ENCODE results near the gene ZKSCAN7. TPM values are rescaled to one million over a fixed set of nuclear protein-coding genes. Genes with fewer than 3 reads are reported as not detected.

ZKSCAN7 gene
- total RNA-seq, 1 donor from 2014 or later = 7.4 TPM

GRCh38 chr3:44584646-44585501 lies 29.9 kb downstream of the ZKSCAN7 start, which contains the start of gene ZNF660:
Gene ZNF660, plus strand, starts transcription at chr3:44584964. Its CDS starts 9,230 bp downstream, at chr3:44594194.
- H3K4me1 Mint-ChIP-seq (ENCODE audit: unreplicated experiment) = peaks cover 16% of the 10 kb centered on the region
- H3K36me3 Mint-ChIP-seq (ENCODE audit: unreplicated experiment) = peaks cover 29% of the 10 kb centered on the region
- H3K9me3 Mint-ChIP-seq (ENCODE audit: unreplicated experiment) = peaks cover 4% of the 10 kb centered on the region
- TF ChIP-seq CTCF (IDR thresholded peaks at IDR 0.05) = no peak
- no peaks in the 10 kb centered on the region for H3K27me3 Mint-ChIP-seq (ENCODE audit: unreplicated experiment)
- peak within 1 kb of the TSS; percentile 94 for H3K27ac Mint-ChIP-seq (ENCODE audit: unreplicated experiment)
- peak within 1 kb of the TSS; percentile 83 for H3K4me3 Mint-ChIP-seq (ENCODE audit: unreplicated experiment)
- DNase-seq (ENCODE audit: extremely low spot score, unreplicated experiment) = peak; percentile 91

- Mint-ChIP-seq H3K27ac (ENCODE audit: unreplicated experiment) (no peak overlapping the region), H3K9me3 (ENCODE audit: unreplicated experiment) (peaks cover 51% of the 10 kb centered on the region), H3K36me3 (ENCODE audit: unreplicated experiment) (peaks cover 84% of the 10 kb centered on the region)
Measured at GRCh38 chr3:44596621-44597020, 41.6 kb downstream of the ZKSCAN7 start.

GRCh38 chr3:44601749-44602148 lies 46.8 kb downstream of the ZKSCAN7 start:
- no peaks in the 10 kb centered on the region for H3K4me1 Mint-ChIP-seq (ENCODE audit: unreplicated experiment)
- peaks cover 57% of the 10 kb centered on the region for H3K9me3 Mint-ChIP-seq (ENCODE audit: unreplicated experiment)
- H3K4me3 Mint-ChIP-seq (ENCODE audit: unreplicated experiment) = no peak overlapping the region
- no peaks in the 10 kb centered on the region for H3K27me3 Mint-ChIP-seq (ENCODE audit: unreplicated experiment)
- no peak overlapping the region for H3K27ac Mint-ChIP-seq (ENCODE audit: unreplicated experiment)
- DNase-seq (ENCODE audit: extremely low spot score, unreplicated experiment) = no peak
- TF ChIP-seq CTCF (IDR thresholded peaks at IDR 0.05) = no peak
- H3K36me3 Mint-ChIP-seq (ENCODE audit: unreplicated experiment) = peaks cover 66% of the 10 kb centered on the region

More at GRCh38 chr3:44596621-44597020, 41.6 kb downstream of the ZKSCAN7 start:
- Mint-ChIP-seq H3K27me3 (ENCODE audit: unreplicated experiment) (no peaks in the 10 kb centered on the region), H3K4me1 (ENCODE audit: unreplicated experiment) (no peaks in the 10 kb centered on the region), H3K4me3 (ENCODE audit: unreplicated experiment) (no peak overlapping the region)
- no peak for TF ChIP-seq CTCF (IDR thresholded peaks at IDR 0.05)
- no peak for DNase-seq (ENCODE audit: extremely low spot score, unreplicated experiment)

- H3K4me3 Mint-ChIP-seq (ENCODE audit: unreplicated experiment) = no peak overlapping the region
- H3K9me3 Mint-ChIP-seq (ENCODE audit: unreplicated experiment) = peaks cover 21% of the 10 kb centered on the region
- no peaks in the 10 kb centered on the region for H3K27me3 Mint-ChIP-seq (ENCODE audit: unreplicated experiment)
- TF ChIP-seq CTCF (IDR thresholded peaks at IDR 0.05) = no peak
- H3K27ac Mint-ChIP-seq (ENCODE audit: unreplicated experiment) = no peak overlapping the region
- no peak for DNase-seq (ENCODE audit: extremely low spot score, unreplicated experiment)
- H3K36me3 Mint-ChIP-seq (ENCODE audit: unreplicated experiment) = peaks cover 16% of the 10 kb centered on the region
- H3K4me1 Mint-ChIP-seq (ENCODE audit: unreplicated experiment) = no peaks in the 10 kb centered on the region
Measured at GRCh38 chr3:44612678-44613077, 57.7 kb downstream of the ZKSCAN7 start.

Other genes starting within 250 kb of the ZKSCAN7 start
- 27.1 and 30.2 TPM in 2 replicates for gene TCAIM, start 216.4 kb upstream of the ZKSCAN7 start, total RNA-seq
- 26.1 and 28.2 TPM in 2 replicates for gene ZNF445, start 77.5 kb upstream of the ZKSCAN7 start, total RNA-seq
- 6.7 and 11.2 TPM in 2 replicates for gene ZNF660, start 29.8 kb downstream of the ZKSCAN7 start, total RNA-seq
- gene ZNF197, start 69.8 kb downstream of the ZKSCAN7 start, total RNA-seq = 20.1 and 21.9 TPM in 2 replicates
- 13.7 and 13.9 TPM in 2 replicates for gene ZNF35, start 93.5 kb downstream of the ZKSCAN7 start, total RNA-seq
- gene ZNF502, start 157.5 kb downstream of the ZKSCAN7 start, total RNA-seq = not detected in 2 replicates
- gene ZNF501, start 174.4 kb downstream of the ZKSCAN7 start, total RNA-seq = 4.0 and 4.9 TPM in 2 replicates
- 32.5 and 35.1 TPM in 2 replicates for gene KIAA1143, start 206.4 kb downstream of the ZKSCAN7 start, total RNA-seq
- 2.7 and 3.1 TPM in 2 replicates for gene KIF15, start 206.6 kb downstream of the ZKSCAN7 start, total RNA-seq